Activated CD4-positive, alpha-beta T cell treated with anti-CD3 and anti-CD28 coated beads, Interleukin-2, Interleukin-4, amounts not matched to agents 100 ng/mL and 50 ng/mL, durations not matched to agents 16 hours and 8 hours (primary cell): ENCODE measurements around the gene SIRT1.
"Not testable (repeated sequence)": the region's sequence is repeated elsewhere in the genome, so short reads cannot be mapped to it uniquely, and the experiment has no call there.

Experiments
- DNase-seq: peaks from one replicate; pipeline ENCODE4 v3.0.0-alpha.2; 2020; ENCODE audit warnings: low spot score

Gene SIRT1

GRCh38 chr10:67965456-67965855 is 81.0 kb downstream of the SIRT1 start:
- no peak for DNase-seq

- DNase-seq = not testable (repeated sequence)
Observed at GRCh38 chr10:67966035-67966434, 81.6 kb downstream of the SIRT1 start.
